GM20000 (cell line): ENCODE results near the gene CIROP.

Experiments
- DNase-seq: peaks from one replicate; pipeline ENCODE4 v3.0.0; 2012; ENCODE audit warnings: low spot score
- TF ChIP-seq, protein P1 (sequence below): IDR thresholded peaks from 2 replicates; pipeline ENCODE4 v1.5.1; 2012; ENCODE audit warnings: mild to moderate bottlenecking, control low read depth; ENCODE audit errors: extremely low read depth, missing control alignments

Gene CIROP

DNA sequence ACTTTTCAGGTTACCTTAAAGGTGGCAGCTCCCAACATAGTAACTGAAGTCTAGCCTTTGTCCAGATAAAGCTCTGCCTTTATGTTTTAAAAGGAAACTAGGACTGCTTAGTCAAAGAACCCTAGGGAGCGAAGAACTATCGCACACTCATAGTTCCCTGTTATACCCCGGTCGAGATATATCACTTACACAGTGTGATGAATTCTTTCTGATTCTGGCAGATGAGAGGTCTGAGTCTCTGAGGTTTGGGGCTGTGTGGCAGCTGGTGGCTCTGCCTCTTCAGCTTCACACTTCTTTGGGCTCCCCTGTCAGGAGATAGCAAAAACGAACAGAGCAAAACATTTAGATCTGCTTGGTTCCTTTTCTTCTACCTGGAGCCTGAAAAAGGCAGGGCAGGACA, 26.8 kb downstream of the CIROP start:
- TF ChIP-seq, protein P1, sequence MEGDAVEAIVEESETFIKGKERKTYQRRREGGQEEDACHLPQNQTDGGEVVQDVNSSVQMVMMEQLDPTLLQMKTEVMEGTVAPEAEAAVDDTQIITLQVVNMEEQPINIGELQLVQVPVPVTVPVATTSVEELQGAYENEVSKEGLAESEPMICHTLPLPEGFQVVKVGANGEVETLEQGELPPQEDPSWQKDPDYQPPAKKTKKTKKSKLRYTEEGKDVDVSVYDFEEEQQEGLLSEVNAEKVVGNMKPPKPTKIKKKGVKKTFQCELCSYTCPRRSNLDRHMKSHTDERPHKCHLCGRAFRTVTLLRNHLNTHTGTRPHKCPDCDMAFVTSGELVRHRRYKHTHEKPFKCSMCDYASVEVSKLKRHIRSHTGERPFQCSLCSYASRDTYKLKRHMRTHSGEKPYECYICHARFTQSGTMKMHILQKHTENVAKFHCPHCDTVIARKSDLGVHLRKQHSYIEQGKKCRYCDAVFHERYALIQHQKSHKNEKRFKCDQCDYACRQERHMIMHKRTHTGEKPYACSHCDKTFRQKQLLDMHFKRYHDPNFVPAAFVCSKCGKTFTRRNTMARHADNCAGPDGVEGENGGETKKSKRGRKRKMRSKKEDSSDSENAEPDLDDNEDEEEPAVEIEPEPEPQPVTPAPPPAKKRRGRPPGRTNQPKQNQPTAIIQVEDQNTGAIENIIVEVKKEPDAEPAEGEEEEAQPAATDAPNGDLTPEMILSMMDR: no peak
- no peak for DNase-seq

DNA sequence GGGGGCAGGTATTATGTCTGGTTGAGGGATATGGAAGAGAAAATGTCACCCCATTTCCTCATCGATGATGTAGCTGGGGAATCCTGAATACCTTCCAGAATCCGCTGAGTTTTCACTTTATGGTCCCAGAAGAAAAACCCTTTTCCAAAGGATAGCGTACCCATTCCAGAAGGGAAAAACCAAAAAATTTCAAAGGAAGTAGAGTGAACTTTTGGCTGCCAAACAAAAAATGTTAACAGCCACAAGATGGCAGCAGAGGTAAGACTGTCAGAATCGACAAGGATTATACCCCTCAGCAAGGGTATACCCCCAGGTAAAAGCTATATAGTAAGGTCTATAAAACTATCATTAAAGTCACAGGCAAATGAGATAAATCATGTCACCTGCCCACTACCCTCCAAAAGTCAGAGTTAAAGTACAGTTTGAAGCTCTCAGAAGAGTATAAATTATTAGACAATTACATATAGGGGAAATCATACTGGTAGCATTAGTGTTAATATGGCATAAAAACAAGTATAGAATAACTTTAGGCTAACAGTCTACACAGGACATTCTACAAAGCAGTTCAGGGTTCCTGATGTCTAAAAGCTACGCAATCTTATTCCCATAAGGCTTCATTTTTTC, 27.9 kb downstream of the CIROP start:
- TF ChIP-seq, protein P1: peak; percentile 45
- DNase-seq: no peak

DNA sequence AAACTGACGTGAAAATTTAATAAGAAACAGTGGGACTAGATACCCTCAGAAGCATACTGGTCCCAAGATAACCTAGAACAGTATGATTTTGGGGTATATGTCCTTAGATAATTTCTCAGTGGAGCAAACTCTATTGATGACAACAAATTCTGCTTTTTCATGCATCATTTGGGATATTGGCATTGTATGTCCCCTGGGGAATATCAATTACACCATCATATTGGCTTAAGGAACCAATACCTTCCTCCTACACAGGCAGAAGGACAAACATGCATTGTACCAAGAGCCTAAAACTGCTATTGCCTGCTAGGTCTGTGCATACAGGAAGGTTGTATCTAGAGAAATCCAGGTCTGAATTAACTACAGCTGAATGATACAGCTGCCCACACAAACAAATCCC, 29.9 kb downstream of the CIROP start:
- no peak for DNase-seq
- TF ChIP-seq, protein P1: no peak

DNA sequence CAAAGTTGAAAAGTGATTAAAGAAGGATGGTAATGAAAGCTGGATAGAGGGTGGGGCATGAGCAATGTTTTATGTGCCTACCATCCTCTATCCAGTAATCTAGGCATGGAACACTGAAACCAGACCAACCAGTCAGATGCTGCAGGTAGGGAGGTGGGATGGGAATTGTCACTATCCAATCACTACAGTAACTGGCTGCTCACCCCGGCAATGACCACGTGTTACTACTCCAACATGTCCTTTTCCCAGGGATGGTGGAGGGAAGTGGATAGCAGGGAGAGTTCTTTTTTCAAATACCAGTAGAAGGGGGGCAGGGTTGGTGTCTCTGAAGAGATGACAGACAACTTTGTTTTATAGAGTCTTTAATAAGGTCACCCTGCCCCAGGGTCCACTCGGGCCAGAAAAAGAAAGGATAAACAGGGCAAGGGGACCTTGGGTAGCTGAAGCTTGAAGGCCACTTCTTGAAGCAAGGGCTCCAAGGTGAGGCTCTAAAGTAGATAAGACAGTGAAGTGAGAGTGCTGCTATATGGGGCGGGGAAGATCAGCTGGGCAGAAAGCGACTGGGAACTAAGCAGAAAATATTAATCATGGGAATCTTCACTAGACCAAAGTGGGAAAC, 32.8 kb downstream of the CIROP start:
- TF ChIP-seq, protein P1: no peak
- no peak for DNase-seq

DNA sequence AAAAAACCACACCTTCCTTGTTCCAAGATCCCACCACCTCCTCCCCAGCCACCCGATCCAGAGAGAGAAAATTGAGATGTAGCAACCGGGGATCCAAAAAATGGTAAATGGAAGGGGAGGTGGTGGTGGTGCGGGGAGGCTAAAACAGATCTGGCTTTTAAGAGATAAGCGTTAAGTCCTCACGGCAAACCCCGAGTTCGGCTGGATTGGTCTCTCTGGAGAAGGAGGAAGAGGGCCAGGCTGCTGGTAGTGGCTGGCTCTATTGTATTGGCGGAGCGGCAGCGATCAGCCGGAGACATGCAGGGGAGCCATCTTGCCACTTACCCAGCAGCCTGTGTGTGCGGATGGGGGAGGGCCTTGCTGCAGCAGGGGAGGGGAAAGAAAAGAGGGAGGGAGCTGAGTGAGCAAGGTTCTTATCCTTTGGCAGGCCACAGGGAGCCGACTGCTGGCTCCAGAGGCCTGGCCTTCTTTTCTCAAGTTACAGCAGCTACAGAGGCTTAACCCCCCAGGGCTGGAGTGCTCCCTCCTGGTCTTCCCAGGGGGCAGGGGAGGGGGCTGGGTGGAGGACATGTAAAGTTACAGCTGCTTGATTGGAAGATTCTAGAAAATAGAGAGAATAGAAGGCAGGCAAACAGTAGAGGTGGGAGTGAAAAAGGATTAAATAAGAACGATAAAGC, 33.4 kb downstream of the CIROP start:
- peak; percentile 88 for DNase-seq
- TF ChIP-seq, protein P1: no peak

DNA sequence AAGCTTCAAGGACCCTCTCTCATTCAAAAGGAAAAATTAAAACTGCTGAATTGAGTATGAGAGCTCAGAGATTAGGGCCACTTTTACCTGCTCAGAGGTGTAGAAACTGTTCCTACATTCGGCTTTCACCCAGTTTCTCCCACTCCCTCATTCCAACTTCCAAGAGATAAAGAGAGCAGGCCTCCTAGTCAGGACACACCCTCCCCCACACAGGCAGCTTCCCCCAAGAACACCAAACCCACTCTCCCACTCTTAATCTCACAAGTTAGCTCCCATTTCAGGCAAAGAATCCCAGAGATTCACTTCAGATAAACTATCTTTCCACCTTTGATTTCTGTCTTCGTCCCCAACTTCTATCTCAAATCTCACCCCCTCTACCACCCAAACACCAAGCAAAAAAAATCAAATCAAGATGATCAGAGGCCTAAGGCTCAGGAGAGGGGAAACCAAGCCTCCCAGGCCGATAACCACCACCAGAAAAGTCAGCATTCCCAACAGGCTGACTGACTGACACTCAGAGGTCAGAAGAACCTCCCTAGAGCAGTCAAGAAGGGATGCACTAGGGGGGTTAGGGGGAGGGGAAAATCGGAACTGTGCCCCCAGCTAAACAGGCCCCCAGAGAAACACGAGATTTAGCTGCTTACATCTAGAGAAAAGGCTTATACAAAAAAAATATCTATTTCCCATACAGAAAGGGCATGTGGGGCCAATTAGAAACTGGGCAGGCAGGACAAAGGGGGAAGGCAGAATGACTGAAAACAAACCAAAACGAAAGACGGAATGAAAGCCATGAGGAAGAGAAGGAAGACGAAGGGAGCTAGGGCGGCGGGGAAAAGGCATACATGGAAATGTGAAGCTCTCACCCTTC, 34.3 kb downstream of the CIROP start:
- DNase-seq: peak; percentile 11
- TF ChIP-seq, protein P1: no peak

DNA sequence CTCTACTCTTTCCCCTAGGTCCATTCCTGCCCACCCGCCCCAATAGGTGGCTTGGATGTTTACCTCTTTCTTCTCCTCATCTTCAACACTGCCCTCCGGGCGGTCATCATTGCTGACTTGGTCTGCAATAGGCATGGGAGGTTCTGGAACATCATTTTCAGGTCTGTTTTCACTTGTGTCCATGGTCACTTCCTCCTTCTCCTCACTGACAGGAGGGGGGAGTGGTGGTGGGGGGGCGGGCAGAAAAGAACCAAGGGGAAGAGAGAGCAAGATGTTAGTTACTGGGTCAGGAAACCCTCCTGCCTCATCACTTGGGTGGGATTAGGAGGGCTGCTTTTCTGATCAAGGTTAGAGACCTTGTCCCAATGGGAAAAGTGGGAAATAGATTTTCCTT, 35.4 kb downstream of the CIROP start:
- TF ChIP-seq, protein P1: no peak
- peak; percentile 8 for DNase-seq
